Stimulated activated CD8-positive, alpha-beta memory T cell treated with anti-CD3 and anti-CD28 coated beads, Interleukin-4, amount 100 ng/mL, for 4 hours (primary cell): ENCODE results near the gene LMOD2.
A peak's percentile ranks its signal among the peaks of the same experiment; 100 is the strongest.
"Not testable (repeated sequence)": the region's sequence is repeated elsewhere in the genome, so short reads cannot be mapped to it uniquely, and the experiment has no call there.

Source experiments
- DNase-seq, 2 donors: peaks; one replicate each; pipeline ENCODE4 v3.0.0-alpha.2; 2020; ENCODE audit warnings: low read depth in 2 of 2, low spot score in 1 of 2

Gene LMOD2

DNA sequence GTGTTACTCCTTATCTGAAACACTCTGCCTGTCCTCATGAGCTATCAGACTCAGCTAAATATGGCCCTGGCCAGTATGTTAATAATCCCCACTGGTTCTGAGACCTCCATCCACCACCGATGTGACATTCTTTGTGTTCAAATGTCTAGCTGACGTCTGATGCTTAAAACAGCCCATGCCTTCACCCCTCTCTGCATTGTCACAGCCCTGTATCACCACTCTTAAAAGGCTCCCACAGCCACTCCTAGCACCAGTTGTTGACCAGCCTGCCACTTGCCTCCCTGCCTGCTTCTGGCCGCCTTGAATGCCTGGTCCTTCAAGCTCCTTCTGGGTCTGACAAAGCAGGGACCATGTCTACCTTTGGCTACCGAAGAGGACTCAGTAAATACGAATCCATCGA is at the start of gene LMOD2:
Gene LMOD2, plus strand, starts transcription at position 253 of the 400 bp plus-strand sequence. Its CDS starts 98 bp downstream, at position 351.
- no peak for DNase-seq

DNA sequence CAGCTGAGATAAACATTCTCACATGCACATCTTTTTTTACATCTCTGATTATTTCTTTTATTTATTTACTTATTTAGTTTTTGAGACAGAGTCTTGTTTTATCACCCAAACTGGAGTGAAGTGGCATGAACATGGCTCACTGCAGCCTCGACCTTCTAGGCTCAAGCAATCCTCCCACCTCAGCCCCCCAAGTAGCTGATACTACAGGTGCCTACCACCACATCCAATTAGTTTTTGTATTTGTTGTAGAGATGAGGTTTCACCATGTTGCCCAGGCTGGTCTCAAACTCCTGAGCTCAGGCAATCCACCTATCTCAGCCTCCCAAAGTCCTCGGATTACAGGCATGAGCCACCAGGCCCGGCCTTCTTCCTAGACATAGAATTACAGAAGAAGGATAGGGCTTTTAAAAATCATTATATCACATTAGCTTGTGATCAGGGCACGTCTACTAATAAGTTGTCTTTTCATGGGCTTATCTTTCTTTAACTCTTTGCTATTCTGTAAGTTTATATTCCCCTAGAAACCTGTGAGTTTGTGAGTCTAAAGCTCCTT is 48.2 kb upstream of the LMOD2 start:
- DNase-seq: no peak

GRCh38 chr7:123608991-123609882 is 46.4 kb upstream of the LMOD2 start:
- DNase-seq: no peak

DNA sequence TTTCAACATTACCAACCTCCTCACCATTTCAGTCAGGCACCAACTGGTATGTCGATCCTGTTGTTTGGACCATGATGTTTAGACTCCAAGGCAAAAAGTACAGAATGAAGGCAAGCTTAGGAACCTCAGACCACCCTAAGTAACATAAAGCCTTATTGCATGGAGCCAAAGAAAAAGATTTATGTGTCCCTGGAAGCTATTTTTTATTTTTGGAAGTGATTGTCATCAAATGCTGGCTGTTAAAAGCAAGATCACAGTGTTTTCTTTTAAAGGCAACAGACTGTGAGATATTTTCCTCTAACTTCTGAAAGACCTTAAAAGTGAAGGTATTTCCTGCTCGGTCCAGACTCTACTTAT is 45.8 kb upstream of the LMOD2 start:
- DNase-seq: no peak

GRCh38 chr7:123612024-123612423 is 43.6 kb upstream of the LMOD2 start:
- no peak for DNase-seq

DNA sequence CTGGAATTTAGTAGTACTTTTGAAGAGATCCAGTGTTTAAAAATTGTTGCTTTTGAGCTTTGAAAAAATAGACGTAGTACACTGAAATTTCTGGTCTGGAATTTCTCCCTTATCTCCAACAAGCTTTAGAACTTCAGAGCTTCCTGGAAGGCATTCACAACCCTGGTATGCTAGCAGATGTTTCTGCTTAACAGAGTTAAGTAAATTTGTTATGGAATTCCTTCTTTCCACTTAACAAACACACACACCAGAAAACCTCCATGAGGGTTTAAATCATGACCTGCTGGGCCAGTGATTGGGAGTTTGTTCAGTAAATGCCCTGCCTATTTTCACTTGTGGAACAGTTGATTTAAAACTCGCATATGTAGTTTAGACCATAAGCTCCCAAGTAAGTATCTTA is 40.3 kb upstream of the LMOD2 start:
- no peak for DNase-seq

- DNase-seq: no peak
Observed at GRCh38 chr7:123616223-123616622, 39.4 kb upstream of the LMOD2 start.

- DNase-seq: no peak
Observed at GRCh38 chr7:123621707-123622106, 34.0 kb upstream of the LMOD2 start.

- no peak for DNase-seq
Observed at GRCh38 chr7:123622660-123623386, 32.8 kb upstream of the LMOD2 start.

- peak in 1 of 2 donors; percentile 33 for DNase-seq
Observed at GRCh38 chr7:123624527-123625183, 31.0 kb upstream of the LMOD2 start.

DNA sequence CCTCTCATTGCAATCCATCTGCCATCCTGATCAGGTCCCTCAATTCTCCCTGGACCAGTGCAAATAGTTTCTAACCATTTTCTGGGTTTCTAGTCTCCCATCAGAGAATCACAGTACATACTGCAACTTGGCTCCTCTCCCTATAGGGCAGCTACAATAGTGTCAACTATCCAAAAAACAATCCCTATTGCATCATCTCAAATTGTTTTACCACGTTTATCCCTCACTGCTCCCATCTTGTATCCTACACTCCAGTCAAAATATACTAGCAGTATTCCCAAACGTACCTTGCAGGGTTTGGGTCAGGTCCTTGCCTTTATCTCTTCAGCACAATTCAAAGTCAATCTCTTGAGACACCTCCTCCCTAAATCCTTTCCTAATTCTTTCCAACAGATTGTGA is 30.4 kb upstream of the LMOD2 start:
- no peak for DNase-seq

GRCh38 chr7:123627851-123628250 is 27.8 kb upstream of the LMOD2 start:
- DNase-seq: no peak

GRCh38 chr7:123628829-123629228 is 26.8 kb upstream of the LMOD2 start:
- no peak for DNase-seq

DNA sequence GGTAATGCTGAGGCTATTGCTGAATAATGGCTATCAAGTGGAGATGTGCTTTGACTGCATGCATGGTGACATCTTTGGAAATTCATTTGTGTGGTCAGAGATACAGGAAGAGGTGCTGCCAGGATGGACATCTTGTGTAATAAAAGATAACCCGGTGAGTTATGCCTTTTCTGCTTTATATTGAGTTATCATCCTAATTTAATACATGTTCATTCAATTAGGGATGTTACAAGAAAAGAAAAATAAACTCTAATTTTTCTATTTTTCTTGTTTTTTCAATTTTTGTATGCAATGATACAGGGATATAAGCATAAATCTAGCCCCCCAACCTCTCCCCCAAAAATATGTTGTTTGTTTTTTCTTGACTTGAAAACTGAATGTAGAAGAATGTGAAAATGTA is 26.4 kb upstream of the LMOD2 start:
- no peak for DNase-seq

DNA sequence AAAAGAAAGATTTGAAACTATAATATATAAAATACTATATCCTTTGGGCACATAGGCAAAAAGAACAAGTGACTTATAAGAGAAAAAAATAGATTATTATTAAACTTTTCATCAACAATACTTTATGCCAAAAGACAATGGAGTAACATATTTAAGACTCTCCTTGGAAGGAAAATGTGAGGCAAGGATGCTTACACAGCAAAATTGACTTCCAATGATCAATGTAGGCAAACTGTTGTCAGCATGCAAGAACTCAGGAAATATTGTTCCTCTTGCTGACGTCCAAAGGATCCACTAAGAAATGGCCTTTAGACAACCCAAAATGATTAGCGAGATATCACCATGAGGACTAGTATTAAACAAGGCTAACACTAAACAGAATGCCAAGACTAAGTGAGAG is 22.9 kb upstream of the LMOD2 start:
- no peak for DNase-seq

DNA sequence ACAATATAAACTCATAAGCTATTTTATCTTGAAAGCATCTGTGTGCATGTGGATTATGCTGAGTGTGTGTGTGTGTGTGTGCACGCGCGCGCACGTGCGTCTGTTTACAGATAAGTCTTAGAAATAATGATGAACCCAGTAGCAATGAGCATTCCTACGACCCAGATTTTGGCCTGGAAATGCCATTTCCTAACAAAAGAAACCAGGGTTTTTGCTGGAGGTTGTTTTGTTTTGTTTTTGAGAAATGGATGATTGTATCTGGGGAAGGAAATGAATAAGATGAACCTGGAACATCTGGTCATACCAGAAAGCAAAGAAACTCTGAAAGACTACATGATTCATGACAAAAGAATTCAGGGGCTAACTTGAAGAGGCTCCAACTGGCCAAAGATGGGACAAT is 22.1 kb upstream of the LMOD2 start:
- no peak for DNase-seq

GRCh38 chr7:123634011-123634573 is 21.6 kb upstream of the LMOD2 start:
- not testable (repeated sequence) for DNase-seq

DNA sequence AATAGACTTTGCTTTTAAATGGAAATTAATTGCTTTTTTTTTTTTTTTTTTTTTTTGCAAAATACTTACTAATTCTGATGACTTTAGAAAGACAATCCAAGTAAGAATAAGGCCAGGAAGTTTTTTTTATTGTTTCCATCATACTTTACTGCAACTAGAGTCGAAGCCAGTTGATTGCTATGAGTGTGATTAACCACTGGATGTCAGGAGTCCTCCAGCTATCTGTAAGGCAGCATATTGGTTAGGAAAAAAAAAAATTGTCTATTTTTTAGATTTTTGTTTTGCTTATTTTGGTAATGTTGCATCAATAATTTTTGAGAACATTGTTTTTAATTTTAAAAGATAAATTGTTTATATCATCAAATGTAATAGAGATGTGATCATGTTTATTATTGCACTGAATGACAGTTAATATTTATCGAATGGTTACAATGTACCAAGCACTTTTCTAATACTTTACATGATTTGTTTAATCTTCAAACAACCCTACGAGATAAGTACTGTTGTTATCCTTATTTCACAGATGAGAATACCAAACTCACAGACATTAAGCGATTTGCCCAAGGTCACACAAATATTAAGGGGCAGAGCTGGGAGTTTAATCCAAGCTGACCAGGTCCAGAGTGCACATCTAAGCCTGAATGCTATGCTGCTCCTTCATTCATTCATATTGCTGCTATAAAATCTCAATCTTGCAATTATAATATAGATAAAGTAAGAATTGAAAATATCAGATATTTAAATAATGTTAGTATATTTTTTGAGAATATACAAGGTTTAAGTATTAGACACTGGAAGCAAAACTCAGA is 19.9 kb upstream of the LMOD2 start:
- DNase-seq: no peak

DNA sequence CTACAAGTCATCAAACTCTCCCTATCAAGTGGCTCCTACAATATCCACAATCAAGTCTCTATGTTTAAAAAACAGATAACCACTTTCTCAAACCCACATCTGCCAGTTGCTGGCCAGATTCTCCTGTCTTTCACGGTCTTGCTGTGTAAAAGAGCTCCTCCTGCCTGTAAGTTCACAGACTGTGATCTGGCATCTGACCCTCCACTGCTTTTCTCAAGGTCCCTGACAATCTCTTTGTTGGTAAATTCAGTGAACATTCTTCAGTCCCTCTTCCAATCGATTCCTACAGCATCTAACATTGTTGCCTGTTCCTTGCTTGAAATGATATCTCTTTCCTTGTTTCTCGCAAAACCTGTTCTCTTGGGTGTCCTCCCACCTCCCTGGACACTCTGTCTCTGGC is 18.5 kb upstream of the LMOD2 start:
- DNase-seq: no peak

- no peak for DNase-seq
Observed at GRCh38 chr7:123637878-123638277, 17.8 kb upstream of the LMOD2 start.
